IPS-20b (cell line): ENCODE data around the gene DVL1.

Source experiments
- H3K27ac ChIP-seq: one replicate; pipeline ENCODE4 v1.5.1; 2013; ENCODE audit warnings: low read length
- H3K27me3 ChIP-seq: 2 replicates; pipeline ENCODE4 v1.6.1; 2013; ENCODE audit warnings: mild to moderate bottlenecking, low read length, inconsistent platforms; ENCODE audit not compliant: insufficient read depth
- H3K36me3 ChIP-seq: 2 replicates; pipeline ENCODE4 v1.6.1; 2013; ENCODE audit warnings: low read depth, mild to moderate bottlenecking, inconsistent platforms, low read length, moderate library complexity; ENCODE audit not compliant: insufficient read depth
- H3K4me1 ChIP-seq: 2 replicates; pipeline ENCODE4 v1.6.1; 2013; ENCODE audit warnings: mild to moderate bottlenecking, control low read depth, inconsistent platforms, low read length, moderate library complexity; ENCODE audit not compliant: insufficient read depth
- H3K4me3 ChIP-seq: 2 replicates; pipeline ENCODE4 v1.5.1; 2013; ENCODE audit warnings: mild to moderate bottlenecking, low read length, inconsistent platforms
- H3K9ac ChIP-seq: 2 replicates; pipeline ENCODE4 v1.6.1; 2013; ENCODE audit warnings: low read depth, mild to moderate bottlenecking, inconsistent platforms, low read length, moderate library complexity
- H3K9me3 ChIP-seq: 2 replicates; pipeline ENCODE4 v1.6.1; 2013; ENCODE audit warnings: mild to moderate bottlenecking, low read depth, low read length, inconsistent platforms; ENCODE audit not compliant: insufficient read depth

Gene DVL1

GRCh38 chr1:1349256-1350012, at the start of gene DVL1:
Gene DVL1 (minus strand): TSS chr1:1349418. CDS start chr1:1349065, 353 bp downstream.
- peak within 1 kb of the TSS; percentile 70 for H3K4me3 ChIP-seq
- H3K4me1 ChIP-seq: peaks cover 2% of the 10 kb centered on the region; the same call in 1 of the 2 replicates
- H3K27ac ChIP-seq: no peak within 1 kb of the TSS
- H3K36me3 ChIP-seq: no peaks in the 10 kb centered on the region
- H3K9ac ChIP-seq: peak within 1 kb of the TSS; percentile 79
- H3K9me3 ChIP-seq: no peaks in the 10 kb centered on the region
- peaks cover 16% of the 10 kb centered on the region for H3K27me3 ChIP-seq

GRCh38 chr1:1398677-1399186, 49.5 kb upstream of the DVL1 start:
- H3K9ac ChIP-seq: peak overlapping the region; percentile 97
- peak overlapping the region; percentile 99 for H3K4me3 ChIP-seq
- peaks cover 11% of the 10 kb centered on the region for H3K4me1 ChIP-seq
- H3K27me3 ChIP-seq: no peaks in the 10 kb centered on the region
- H3K27ac ChIP-seq: peak overlapping the region; percentile 58
- H3K9me3 ChIP-seq: no peaks in the 10 kb centered on the region
- H3K36me3 ChIP-seq: peaks cover 75% of the 10 kb centered on the region

GRCh38 chr1:1397839-1398523, 48.8 kb upstream of the DVL1 start:
- Histone ChIP-seq H3K9ac (peak overlapping the region; percentile 97), H3K27me3 (no peaks in the 10 kb centered on the region), H3K36me3 (peaks cover 75% of the 10 kb centered on the region), H3K4me3 (peak overlapping the region; percentile 99), H3K4me1 (peaks cover 11% of the 10 kb centered on the region), H3K27ac (no peak overlapping the region), H3K9me3 (no peaks in the 10 kb centered on the region)

- no peaks in the 10 kb centered on the region for H3K9me3 ChIP-seq
- 0 out of 2 replicates have a peak, but pooled peaks cover 2% of the 10 kb centered on the region for H3K4me1 ChIP-seq
These were observed 45.9 kb upstream of the DVL1 start for GRCh38 chr1:1395166-1395565.

GRCh38 chr1:1394116-1394515, 44.9 kb upstream of the DVL1 start:
- H3K27me3 ChIP-seq: no peaks in the 10 kb centered on the region
- H3K9ac ChIP-seq: no peak overlapping the region
- H3K4me3 ChIP-seq: no peak overlapping the region
- H3K36me3 ChIP-seq: peaks cover 86% of the 10 kb centered on the region
- no peaks in the 10 kb centered on the region for H3K9me3 ChIP-seq
- no peak overlapping the region for H3K27ac ChIP-seq
- H3K4me1 ChIP-seq: 0 out of 2 replicates have a peak, but pooled peaks cover 2% of the 10 kb centered on the region

More at GRCh38 chr1:1395166-1395565, 45.9 kb upstream of the DVL1 start:
- H3K9ac ChIP-seq: no peak overlapping the region
- no peaks in the 10 kb centered on the region for H3K27me3 ChIP-seq
- peaks cover 76% of the 10 kb centered on the region for H3K36me3 ChIP-seq
- H3K27ac ChIP-seq: no peak overlapping the region
- H3K4me3 ChIP-seq: no peak overlapping the region

GRCh38 chr1:1393428-1393827, 44.2 kb upstream of the DVL1 start:
- no peak overlapping the region for H3K9ac ChIP-seq
- H3K36me3 ChIP-seq: peaks cover 93% of the 10 kb centered on the region
- 0 out of 2 replicates have a peak, but pooled peaks cover 2% of the 10 kb centered on the region for H3K4me1 ChIP-seq

GRCh38 chr1:1393014-1393413, 43.8 kb upstream of the DVL1 start:
- Histone ChIP-seq H3K4me3 (no peak overlapping the region), H3K27ac (no peak overlapping the region), H3K27me3 (no peaks in the 10 kb centered on the region), H3K36me3 (peaks cover 95% of the 10 kb centered on the region), H3K9me3 (no peaks in the 10 kb centered on the region), H3K9ac (no peak overlapping the region), H3K4me1 (no peaks in the 10 kb centered on the region)

More at GRCh38 chr1:1393428-1393827, 44.2 kb upstream of the DVL1 start:
- no peaks in the 10 kb centered on the region for H3K9me3 ChIP-seq
- H3K4me3 ChIP-seq: no peak overlapping the region
- H3K27me3 ChIP-seq: no peaks in the 10 kb centered on the region
- H3K27ac ChIP-seq: no peak overlapping the region

- Histone ChIP-seq H3K36me3 (peaks cover 99% of the 10 kb centered on the region), H3K27ac (no peak overlapping the region), H3K4me1 (no peaks in the 10 kb centered on the region), H3K27me3 (no peaks in the 10 kb centered on the region), H3K9ac (no peak overlapping the region), H3K9me3 (no peaks in the 10 kb centered on the region), H3K4me3 (no peak overlapping the region)
These were observed 42.0 kb upstream of the DVL1 start for GRCh38 chr1:1391225-1391624.

GRCh38 chr1:1390675-1391074, 41.5 kb upstream of the DVL1 start:
- Histone ChIP-seq H3K27ac (no peak overlapping the region), H3K4me1 (no peaks in the 10 kb centered on the region), H3K9me3 (no peaks in the 10 kb centered on the region), H3K9ac (no peak overlapping the region), H3K36me3 (peaks cover 99% of the 10 kb centered on the region), H3K4me3 (no peak overlapping the region), H3K27me3 (no peaks in the 10 kb centered on the region)

GRCh38 chr1:1388078-1388472, 38.9 kb upstream of the DVL1 start:
- no peak overlapping the region for H3K4me3 ChIP-seq
- H3K9ac ChIP-seq: no peak overlapping the region
- no peaks in the 10 kb centered on the region for H3K4me1 ChIP-seq
- H3K9me3 ChIP-seq: no peaks in the 10 kb centered on the region
- no peaks in the 10 kb centered on the region for H3K27me3 ChIP-seq
- peaks cover 81% of the 10 kb centered on the region for H3K36me3 ChIP-seq
- H3K27ac ChIP-seq: no peak overlapping the region

GRCh38 chr1:1387098-1388077, 38.2 kb upstream of the DVL1 start:
- H3K36me3 ChIP-seq: peaks cover 74% of the 10 kb centered on the region
- H3K9ac ChIP-seq: no peak overlapping the region
- H3K4me1 ChIP-seq: no peaks in the 10 kb centered on the region
- no peak overlapping the region for H3K4me3 ChIP-seq
- no peak overlapping the region for H3K27ac ChIP-seq
- H3K9me3 ChIP-seq: no peaks in the 10 kb centered on the region
- H3K27me3 ChIP-seq: no peaks in the 10 kb centered on the region
